GM21390 (cell line): Measurements from ENCODE around the gene HEPHL1.
"Not testable (repeated sequence)": the region's sequence is repeated elsewhere in the genome, so short reads cannot be mapped to it uniquely, and the experiment has no call there.

Experiments
- ATAC-seq: cut with Tn5 transposase; IDR thresholded peaks from one replicate; pipeline ENCODE4 v1.9.1; 2021; ENCODE audit not compliant: unreplicated experiment

HEPHL1 gene, protein sequence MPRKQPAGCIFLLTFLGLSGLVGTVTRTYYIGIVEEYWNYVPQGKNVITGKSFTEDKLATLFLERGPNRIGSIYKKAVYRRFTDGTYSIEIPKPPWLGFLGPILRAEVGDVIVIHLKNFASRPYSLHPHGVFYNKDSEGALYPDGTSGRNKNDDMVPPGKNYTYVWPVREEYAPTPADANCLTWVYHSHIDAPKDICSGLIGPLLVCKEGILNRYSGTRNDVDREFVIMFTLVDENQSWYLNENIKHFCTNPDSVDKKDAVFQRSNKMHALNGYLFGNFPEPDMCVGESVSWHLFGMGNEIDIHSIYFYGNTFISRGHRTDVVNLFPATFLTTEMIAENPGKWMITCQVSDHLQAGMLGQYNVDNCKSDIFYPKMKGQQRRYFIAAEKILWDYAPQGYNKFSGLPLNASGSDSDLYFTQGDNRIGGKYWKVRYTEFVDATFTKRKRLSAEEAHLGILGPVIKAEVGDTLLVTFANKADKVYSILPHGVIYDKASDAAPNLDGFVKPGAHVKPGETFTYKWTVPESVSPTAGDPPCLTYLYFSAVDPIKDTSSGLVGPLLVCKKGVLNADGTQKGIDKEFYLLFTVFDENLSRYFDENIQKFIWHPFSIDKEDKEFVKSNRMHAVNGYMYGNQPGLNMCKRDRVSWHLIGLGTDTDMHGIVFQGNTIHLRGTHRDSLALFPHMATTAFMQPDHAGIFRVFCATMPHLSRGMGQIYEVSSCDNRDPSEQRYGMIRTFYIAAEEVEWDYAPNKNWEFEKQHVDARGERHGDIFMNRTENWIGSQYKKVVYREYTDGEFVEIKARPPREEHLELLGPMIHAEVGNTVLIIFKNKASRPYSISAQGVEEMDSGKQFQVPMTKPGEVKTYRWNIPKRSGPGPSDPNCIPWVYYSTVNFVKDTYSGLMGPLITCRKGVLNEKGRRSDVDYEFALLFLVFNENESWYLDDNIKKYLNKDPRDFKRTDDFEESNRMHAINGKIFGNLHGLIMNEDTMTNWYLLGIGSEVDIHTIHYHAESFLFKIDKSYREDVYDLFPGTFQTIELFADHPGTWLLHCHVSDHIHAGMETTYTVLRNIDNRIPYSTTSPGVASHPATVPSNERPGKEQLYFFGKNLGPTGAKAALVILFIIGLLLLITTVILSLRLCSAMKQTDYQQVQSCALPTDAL

DNA sequence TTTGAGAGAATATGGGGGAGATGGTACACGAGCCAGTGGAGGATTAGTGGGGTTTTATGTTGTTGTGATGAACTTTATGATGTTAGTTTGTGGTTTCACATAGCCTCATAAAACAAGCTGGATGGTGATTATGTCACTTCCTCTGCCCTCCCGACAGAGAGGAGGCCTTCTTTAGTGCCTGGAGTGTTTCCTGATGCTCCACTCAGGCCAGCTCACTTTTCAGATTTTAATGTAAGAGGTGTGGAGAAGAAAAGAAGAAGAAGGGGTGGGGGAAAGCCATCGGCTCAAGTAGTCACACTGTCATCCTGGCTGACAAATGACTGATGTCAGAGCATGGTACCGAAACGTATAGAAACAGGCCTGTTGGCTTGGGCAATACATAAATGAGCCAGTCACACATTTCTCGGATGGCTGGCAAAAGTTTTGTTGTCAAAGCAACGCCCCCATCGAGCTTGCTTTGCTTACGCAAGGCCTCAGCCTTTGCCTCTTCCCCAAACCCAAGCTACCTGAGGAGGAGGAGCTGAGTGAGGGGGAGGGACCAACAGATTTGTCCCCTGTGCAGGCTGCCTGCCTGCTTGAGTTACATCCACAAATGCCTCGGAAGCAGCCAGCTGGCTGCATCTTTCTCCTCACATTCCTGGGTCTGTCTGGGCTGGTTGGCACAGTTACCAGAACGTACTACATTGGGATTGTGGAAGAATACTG, at the start of gene HEPHL1:
HEPHL1 (plus strand) TSS at position 578 of the 705 bp plus-strand sequence; CDS start at position 593, 15 bp downstream.
- no peak for ATAC-seq

GRCh38 chr11:93972790-93973189, 48.4 kb upstream of the HEPHL1 start:
- no peak for ATAC-seq

DNA sequence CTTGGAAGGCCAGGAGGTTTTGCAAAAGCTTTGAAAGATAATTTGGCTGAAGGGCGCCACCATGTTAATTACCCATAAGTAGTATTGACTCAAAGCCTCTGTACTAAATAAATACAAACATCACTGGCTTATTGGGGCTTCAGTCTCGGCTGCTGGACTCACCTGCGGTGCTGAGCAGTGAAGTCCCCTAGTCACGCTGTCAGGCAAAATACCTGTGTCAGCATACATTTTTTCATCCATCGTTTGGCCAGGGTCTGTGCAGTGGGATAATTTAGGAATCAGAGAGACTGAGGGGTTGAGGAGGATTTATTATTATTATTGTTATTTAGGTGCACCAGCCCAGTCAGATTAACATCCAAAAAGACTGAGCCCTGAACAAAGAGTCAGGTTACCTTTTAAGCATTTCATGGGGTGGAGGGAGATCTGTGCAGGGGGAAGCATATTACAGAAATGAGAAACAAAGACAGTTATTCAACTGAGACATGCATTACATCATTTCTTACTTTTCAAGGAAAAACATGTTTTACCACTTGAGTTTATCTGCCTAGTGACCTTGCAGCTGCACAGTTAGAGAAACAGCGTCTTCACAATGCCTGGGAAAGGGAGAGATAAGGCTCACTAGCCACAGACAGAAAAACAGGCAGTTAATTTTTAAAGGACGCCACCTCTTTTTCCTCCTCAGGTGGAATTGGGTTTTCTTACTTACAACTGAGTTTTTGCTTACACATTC, 47.7 kb upstream of the HEPHL1 start:
- ATAC-seq = not testable (repeated sequence)

- ATAC-seq = no peak
Observed at GRCh38 chr11:93974759-93975158, 46.4 kb upstream of the HEPHL1 start.

DNA sequence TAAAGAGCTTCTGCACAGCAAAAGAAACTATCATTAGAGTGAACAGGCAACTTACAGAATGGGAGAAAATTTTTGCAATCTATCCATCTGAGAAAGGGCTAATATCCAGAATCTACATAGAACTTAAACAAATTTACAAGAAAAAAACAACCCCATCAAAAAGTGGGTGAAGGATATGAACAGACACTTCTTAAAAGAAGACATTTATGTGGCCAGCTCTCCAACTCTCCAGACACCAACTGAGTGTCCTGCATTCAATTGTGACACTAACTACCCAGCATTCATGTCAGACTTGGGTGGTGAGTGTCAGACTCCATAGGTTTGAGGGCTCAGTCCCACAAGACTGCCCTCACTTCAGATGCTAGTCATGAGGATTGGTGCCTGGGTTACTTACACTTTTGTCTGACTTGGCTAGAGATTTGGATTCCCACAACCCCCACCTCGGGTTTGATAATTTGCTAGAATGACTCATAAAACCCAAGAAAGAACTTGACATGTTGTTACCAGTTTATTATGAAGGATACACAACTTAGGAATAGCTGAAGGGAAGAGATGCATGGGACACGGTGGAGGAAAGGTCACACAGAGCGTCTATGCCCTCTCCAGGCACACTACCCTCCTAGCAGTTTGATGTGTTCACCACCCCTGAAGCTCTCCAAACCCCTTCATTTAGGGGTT, 44.4 kb upstream of the HEPHL1 start:
- not testable (repeated sequence) for ATAC-seq

DNA sequence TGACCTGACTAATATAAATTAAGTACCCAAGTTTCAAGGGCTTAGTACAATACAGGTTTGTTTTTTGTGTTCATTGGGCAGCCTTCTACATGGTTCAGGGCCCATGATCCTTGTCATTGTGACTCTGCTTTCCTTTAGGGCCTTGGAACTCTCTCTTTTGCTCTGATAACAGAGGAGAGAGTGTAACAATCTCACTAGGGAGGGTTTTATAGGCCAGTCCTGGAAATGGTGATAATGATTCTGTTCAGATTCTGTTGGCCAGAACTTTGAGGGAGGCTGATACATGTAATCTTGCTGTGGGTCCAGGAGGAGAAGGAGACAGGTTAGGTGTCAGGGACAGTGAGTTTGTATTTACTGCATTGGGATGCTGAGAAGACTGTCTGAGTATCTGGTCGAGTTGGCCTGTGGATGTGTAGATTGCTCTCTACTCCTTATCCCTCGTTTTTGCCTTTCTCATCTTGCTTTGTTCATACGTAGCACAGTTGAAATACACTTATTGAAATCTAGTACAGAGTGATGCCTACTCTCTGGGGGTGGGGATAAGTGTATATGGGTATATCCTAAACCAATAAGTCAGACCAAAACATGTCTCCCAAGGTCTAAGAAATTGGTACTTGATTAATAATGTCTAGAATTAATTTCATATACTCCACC, 37.5 kb upstream of the HEPHL1 start:
- ATAC-seq = no peak

- no peak for ATAC-seq
Observed at GRCh38 chr11:93984196-93984567, 37.0 kb upstream of the HEPHL1 start.

GRCh38 chr11:93984936-93985335, 36.2 kb upstream of the HEPHL1 start:
- ATAC-seq = no peak

GRCh38 chr11:93986716-93987115, 34.4 kb upstream of the HEPHL1 start:
- ATAC-seq = no peak

DNA sequence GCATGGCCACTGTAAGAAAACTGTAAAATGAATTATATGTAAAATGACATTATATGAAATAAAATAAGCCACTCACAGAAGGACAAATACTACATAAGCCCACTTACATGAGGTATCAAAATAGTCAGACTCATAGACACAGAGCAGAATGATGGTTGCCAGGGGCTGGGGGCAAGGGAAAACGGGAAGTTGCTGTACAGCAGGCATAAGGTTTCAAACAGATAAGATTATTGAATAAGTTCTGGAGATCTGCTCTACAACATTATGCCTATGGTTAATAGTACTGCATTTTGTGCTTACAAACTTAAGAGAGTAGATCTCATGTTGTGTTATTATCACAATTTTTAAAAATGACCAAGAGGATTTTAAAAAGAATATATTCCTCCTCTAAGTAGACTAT, 32.7 kb upstream of the HEPHL1 start:
- no peak for ATAC-seq

DNA sequence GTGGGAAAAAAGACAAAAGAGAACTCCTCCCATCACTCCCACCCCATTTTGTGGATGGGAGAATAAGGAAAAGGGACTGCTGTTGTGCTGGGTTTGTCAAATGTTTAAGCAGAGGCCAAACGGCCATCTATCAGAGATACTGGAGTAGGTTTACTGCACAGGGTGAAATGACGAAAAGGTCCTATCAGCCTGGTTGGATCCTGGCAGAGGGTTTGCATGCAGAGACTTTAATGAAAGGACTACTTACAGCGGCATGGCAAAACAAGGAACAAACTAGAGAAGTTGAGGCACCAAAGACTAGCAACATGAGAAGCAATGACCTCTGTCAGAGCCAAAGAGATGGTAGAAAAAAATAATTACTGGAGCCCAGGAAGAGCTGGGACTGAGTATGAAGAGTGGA, 32.2 kb upstream of the HEPHL1 start:
- ATAC-seq = no peak

GRCh38 chr11:93993747-93994146, 27.4 kb upstream of the HEPHL1 start:
- no peak for ATAC-seq

- no peak for ATAC-seq
Observed at GRCh38 chr11:93997741-93998140, 23.4 kb upstream of the HEPHL1 start.

DNA sequence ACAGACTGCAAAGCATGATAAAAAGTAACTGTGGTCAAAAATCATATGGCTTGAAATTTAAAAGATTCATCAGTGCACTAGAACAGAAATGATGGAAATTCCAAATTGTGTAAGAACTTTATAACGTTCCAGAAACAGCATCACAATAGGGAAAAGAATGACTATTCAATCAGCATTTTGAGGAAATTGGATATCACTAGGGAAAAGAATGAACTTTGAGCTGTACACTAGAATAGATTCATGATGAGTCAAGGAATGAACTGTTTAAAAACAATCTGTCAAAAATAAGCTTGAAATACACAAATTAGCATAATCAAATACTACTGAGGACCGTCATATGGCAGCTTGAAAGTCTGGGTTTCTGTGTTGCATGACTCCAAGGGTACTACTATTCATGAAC, 20.5 kb upstream of the HEPHL1 start:
- no peak for ATAC-seq

DNA sequence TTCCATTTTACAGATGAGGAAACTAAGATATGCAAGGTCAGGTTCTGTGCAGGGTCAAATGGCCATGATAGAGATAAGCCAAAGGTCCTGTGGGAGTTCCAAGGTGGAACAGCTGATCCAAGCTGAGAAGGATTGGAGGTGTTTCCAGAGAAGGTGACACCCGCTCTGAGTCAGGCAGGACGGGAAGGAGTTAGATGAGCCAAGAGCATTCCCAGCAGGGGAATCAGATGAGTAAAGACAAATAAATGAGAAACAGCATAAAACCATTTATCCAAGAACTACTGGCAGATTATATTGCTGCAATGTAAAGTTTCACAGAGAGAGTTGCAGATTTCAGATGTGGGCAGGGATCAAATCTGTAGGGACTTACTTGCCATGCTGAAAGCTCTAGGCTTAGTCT, 18.9 kb upstream of the HEPHL1 start:
- no peak for ATAC-seq

DNA sequence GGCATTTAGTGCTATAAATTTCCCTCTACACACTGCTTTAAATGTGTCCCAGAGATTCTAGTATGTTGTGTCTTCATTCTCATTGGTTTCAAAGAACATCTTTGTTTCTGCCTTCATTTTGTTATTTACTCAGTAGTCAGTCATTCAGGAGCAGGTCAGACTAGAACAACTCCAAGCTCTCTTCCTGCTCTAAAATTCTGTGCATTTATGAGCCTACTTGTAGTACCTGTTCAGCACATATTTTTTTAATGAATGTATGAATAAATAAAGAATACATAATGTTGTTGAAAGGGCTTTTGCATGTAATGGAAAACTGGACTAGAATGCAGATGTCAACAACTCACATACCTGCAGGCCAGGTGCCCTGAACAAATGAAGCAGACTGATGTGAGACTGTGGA, 13.7 kb upstream of the HEPHL1 start:
- no peak for ATAC-seq

DNA sequence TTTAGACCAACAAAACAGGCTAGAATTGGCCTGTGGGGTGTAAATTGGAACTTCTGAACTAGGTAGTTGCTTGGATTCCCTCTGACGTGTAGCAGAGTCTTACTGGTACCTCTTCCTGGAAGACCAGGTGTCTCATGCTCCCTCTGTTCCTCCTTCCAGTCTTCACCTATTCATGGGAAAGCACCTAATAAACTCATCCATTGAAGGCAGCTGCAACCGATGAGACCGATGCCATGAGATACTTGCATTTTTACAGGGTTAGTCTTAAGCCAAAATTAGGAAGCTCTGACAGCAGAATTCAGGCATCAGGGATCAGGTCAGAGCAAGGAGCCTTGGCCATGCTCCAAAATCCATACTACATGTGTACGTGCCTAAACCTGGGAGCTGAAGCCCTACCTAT, 13.2 kb upstream of the HEPHL1 start:
- no peak for ATAC-seq

GRCh38 chr11:94010136-94010535, 11.0 kb upstream of the HEPHL1 start:
- ATAC-seq = no peak

DNA sequence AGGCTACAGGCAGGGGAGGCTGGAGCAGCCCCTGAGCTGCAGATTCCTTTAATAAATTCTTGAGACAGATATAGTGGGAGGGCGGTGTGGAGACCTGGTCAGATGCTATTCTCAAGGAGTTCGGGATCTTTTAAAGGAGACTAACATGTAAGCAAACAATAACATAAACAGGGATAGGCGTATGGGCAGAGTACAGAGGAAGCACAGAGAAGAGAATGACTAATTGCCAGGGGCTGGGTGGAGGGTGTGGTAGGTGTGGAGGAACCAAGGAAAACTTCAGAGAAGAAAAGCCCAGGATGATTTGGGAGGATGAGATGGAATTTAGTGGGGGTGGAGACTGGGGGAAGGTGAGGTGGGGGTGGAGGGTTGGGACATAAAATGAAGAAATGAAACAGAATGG, 9.7 kb upstream of the HEPHL1 start:
- ATAC-seq = no peak
